GM23248 (cell line): ENCODE results near the gene SEC22A. TPM values are rescaled to one million over a fixed set of nuclear protein-coding genes. Genes with fewer than 3 reads are reported as not detected.
A peak's percentile ranks its signal among the peaks of the same experiment; 100 is the strongest.

Source experiments
- DNase-seq: peaks from one replicate; pipeline ENCODE4 v3.0.0-alpha.2; 2015
- H2AFZ ChIP-seq: fragments of 200-600 bp; sonication (generic); 2 replicates; pipeline ENCODE4 v1.6.1; 2016; ENCODE audit warnings: antibody characterized with exemption
- H3F3A ChIP-seq: fragments of 200-600 bp; sonication (generic); 2 replicates; pipeline ENCODE4 v1.6.1; 2016; ENCODE audit warnings: mild to moderate bottlenecking, antibody characterized with exemption, mixed run types; ENCODE audit not compliant: insufficient read depth
- H3K27ac ChIP-seq: fragments of 200-600 bp; sonication (generic); 2 replicates; pipeline ENCODE4 v1.5.1; 2016; ENCODE audit warnings: mild to moderate bottlenecking
- H3K27me3 ChIP-seq: fragments of 200-600 bp; sonication (generic); replicated peaks from 2 replicates; pipeline ENCODE4 v1.6.1; 2016; ENCODE audit warnings: mild to moderate bottlenecking; ENCODE audit not compliant: insufficient read depth
- H3K36me3 ChIP-seq: fragments of 200-600 bp; sonication (generic); 2 replicates; pipeline ENCODE4 v1.6.1; 2016; ENCODE audit warnings: low read depth, mild to moderate bottlenecking
- H3K4me1 ChIP-seq: fragments of 200-600 bp; sonication (generic); 2 replicates; pipeline ENCODE4 v1.6.1; 2016; ENCODE audit warnings: mild to moderate bottlenecking; ENCODE audit not compliant: insufficient read depth
- H3K4me2 ChIP-seq: fragments of 200-600 bp; sonication (generic); one replicate; pipeline ENCODE4 v1.6.1; 2016; ENCODE audit warnings: mild to moderate bottlenecking; ENCODE audit not compliant: unreplicated experiment
- H3K4me3 ChIP-seq: fragments of 200-600 bp; sonication (generic); 2 replicates; pipeline ENCODE4 v1.5.1; 2016; ENCODE audit warnings: mild to moderate bottlenecking
- H3K79me2 ChIP-seq: fragments of 200-600 bp; sonication (generic); 2 replicates; pipeline ENCODE4 v1.6.1; 2016; ENCODE audit warnings: mild to moderate bottlenecking; ENCODE audit not compliant: insufficient read depth
- H3K9ac ChIP-seq: fragments of 200-600 bp; sonication (generic); 2 replicates; pipeline ENCODE4 v1.6.1; 2016; ENCODE audit warnings: mild to moderate bottlenecking
- H3K9me2 ChIP-seq: fragments of 200-600 bp; sonication (generic); 2 replicates; pipeline ENCODE4 v1.6.1; 2016; ENCODE audit warnings: mixed run types, mild to moderate bottlenecking, moderate library complexity; ENCODE audit not compliant: insufficient read depth
- H3K9me3 ChIP-seq: fragments of 200-600 bp; sonication (generic); one replicate; pipeline ENCODE4 v1.6.1; 2017; ENCODE audit warnings: low read depth
- H4K20me1 ChIP-seq: fragments of 200-600 bp; sonication (generic); 2 replicates; pipeline ENCODE4 v1.6.0; 2016; ENCODE audit not compliant: insufficient read depth
- EZH2 ChIP-seq: fragments of 200-600 bp; sonication (generic); IDR thresholded peaks from 2 replicates; pipeline ENCODE4 v1.6.1; 2018; ENCODE audit warnings: antibody characterized with exemption, mild to moderate bottlenecking; ENCODE audit not compliant: insufficient read depth, poor library complexity, severe bottlenecking
- EZH2phosphoT487 ChIP-seq: fragments of 200-600 bp; sonication (generic); IDR thresholded peaks from 2 replicates; pipeline ENCODE4 v1.6.1; 2018; ENCODE audit warnings: antibody characterized with exemption, moderate library complexity, mild to moderate bottlenecking, low read depth; ENCODE audit not compliant: insufficient read depth
- WGBS, 2 experiments: methylation state at CpG; one replicate each; pipeline ENCODE4 v1.1.6; 2015 to 2017; ENCODE audit warnings: low lambda C conversion rate in 2 of 2, low coverage in 1 of 2; ENCODE audit errors: missing lambda C conversion rate in 2 of 2; 5-methylcytosine and 5-hydroxymethylcytosine counted together
- in situ Hi-C: fragments of 300-500 bp; cut with MboI; formaldehyde crosslinking; loops from 2 replicates; pipeline ENCODE4 v1.15.0; 2020
- polyA plus RNA-seq: library from polyadenylated mRNA; unstranded; fragments of >200 nt; fragmentation: Nextera tagmentation; extraction: Ambion mirVana; gene quantifications from 2 replicates; pipeline ENCODE4 v1.2.1, GENCODE V29; 2016
- total RNA-seq: library from RNA; depleted of rRNA; stranded (reverse); fragments of >200 nt; shearing (Covaris generic); gene quantifications from 2 replicates; pipeline ENCODE4 v1.2.3, GENCODE V29; 2014; rRNA removed

Gene SEC22A, protein sequence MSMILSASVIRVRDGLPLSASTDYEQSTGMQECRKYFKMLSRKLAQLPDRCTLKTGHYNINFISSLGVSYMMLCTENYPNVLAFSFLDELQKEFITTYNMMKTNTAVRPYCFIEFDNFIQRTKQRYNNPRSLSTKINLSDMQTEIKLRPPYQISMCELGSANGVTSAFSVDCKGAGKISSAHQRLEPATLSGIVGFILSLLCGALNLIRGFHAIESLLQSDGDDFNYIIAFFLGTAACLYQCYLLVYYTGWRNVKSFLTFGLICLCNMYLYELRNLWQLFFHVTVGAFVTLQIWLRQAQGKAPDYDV
- total RNA-seq = 44.5 and 47.3 TPM in 2 replicates
- 35.1 and 35.2 TPM in 2 replicates for polyA plus RNA-seq

DNA sequence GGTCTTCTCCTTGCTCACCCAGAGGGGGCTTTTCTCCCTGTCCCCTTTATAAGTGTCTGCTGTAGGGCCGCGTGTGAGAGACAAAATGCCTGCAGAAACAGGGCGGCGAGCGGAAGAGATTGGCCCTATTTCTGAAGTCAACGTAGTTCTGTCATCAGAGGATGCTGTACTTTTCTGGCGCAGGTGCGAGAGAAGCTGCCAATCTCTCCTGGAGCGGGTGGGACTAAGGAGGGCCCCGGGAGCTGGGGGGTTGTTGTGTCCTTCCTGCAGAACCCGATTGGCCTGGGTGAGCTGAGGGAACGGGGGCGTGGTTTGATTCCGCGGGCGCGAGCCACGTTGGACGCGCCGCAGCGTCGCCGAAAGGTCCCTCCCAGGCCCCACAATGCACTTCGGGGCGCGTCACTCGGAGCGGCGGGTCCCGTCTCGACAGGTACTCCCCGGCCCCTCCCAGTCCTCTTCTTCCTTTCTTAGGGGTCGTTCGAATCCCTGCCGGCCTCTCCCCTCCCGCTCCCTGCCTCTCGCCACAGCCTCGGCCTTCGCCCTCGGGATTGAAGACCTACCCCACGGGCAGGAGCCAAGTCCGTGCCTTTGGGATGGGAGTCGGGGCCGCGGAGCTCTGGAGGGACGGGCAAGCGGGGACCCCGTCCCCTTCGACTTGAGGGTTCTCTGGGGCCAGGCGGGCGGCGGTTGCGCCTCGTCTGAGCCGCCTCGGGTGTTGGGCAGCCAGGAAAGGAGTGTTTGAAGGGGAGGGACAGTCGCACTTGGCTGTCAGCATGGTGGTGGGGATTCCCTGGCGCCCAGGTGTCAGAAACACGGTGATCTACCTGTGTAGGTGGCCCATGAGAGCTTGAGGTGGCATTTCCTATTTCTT lies at the start of gene SEC22A:
Gene SEC22A, plus strand, starts transcription at position 387 of the 871 bp plus-strand sequence. CDS start 7,275 bp downstream, outside the sequence.
- Histone ChIP-seq H3K27me3 (no peaks in the 10 kb centered on the region), H3K9me3 (no peaks in the 10 kb centered on the region), H3K27ac (peak within 1 kb of the TSS; percentile 44), H4K20me1 (no peaks in the 10 kb centered on the region), H3K4me2 (peak within 1 kb of the TSS; percentile 99), H3K79me2 (peaks cover 49% of the 10 kb centered on the region), H3K4me1 (no peaks in the 10 kb centered on the region), H3K9ac (peak within 1 kb of the TSS; percentile 92), H3K36me3 (no peaks in the 10 kb centered on the region), H2AFZ (peak within 1 kb of the TSS; percentile 97), H3K9me2 (no peaks in the 10 kb centered on the region), H3F3A (no peaks in the 10 kb centered on the region), H3K4me3 (peak within 1 kb of the TSS; percentile 86)
- WGBS, 2 experiments = 0 to 1% methylated on average over 54 to 59 of the region's 60 CpGs
- TF ChIP-seq EZH2phosphoT487 (no peak), EZH2 (no peak)
- in situ Hi-C loops = no loop called here
- DNase-seq = peak; percentile 98

DNA sequence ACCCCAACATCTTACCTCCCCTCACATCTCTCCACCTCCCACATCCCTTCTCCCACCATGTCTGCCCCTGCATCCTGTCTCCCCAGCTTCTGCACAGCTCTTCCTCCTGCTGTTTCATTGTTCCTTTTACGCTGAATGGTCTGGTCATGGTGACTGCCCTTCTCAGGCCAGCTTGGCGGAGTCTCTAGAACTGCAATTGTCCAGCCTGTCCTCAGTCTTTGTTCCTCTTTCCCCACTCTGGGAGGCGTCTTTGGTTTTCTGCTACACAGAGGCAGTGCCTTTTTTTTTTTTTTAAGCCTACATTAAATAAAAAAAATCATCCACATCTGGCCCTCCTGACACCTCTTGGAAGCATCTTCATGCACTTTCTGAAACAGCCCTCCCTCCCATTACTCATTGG lies 49.1 kb upstream of the SEC22A start:
- no peak overlapping the region for H2AFZ ChIP-seq
- H3K9ac ChIP-seq = no peak overlapping the region
- no peak overlapping the region for H3K27ac ChIP-seq
- no peaks in the 10 kb centered on the region for H3K27me3 ChIP-seq
- H3F3A ChIP-seq = no peaks in the 10 kb centered on the region
- in situ Hi-C loops = no loop called here
- TF ChIP-seq EZH2phosphoT487 (no peak), EZH2 (no peak)
- H3K36me3 ChIP-seq = 0 out of 2 replicates have a peak, but pooled peaks cover 14% of the 10 kb centered on the region
- H3K4me3 ChIP-seq = no peak overlapping the region
- H3K4me2 ChIP-seq = no peak overlapping the region
- no peaks in the 10 kb centered on the region for H4K20me1 ChIP-seq
- DNase-seq = no peak
- no peaks in the 10 kb centered on the region for H3K9me3 ChIP-seq
- no peaks in the 10 kb centered on the region for H3K79me2 ChIP-seq
- 99 to 100% methylated on average over 3 of the region's 3 CpGs for WGBS, 2 experiments
- H3K9me2 ChIP-seq = no peaks in the 10 kb centered on the region
- H3K4me1 ChIP-seq = no peaks in the 10 kb centered on the region

DNA sequence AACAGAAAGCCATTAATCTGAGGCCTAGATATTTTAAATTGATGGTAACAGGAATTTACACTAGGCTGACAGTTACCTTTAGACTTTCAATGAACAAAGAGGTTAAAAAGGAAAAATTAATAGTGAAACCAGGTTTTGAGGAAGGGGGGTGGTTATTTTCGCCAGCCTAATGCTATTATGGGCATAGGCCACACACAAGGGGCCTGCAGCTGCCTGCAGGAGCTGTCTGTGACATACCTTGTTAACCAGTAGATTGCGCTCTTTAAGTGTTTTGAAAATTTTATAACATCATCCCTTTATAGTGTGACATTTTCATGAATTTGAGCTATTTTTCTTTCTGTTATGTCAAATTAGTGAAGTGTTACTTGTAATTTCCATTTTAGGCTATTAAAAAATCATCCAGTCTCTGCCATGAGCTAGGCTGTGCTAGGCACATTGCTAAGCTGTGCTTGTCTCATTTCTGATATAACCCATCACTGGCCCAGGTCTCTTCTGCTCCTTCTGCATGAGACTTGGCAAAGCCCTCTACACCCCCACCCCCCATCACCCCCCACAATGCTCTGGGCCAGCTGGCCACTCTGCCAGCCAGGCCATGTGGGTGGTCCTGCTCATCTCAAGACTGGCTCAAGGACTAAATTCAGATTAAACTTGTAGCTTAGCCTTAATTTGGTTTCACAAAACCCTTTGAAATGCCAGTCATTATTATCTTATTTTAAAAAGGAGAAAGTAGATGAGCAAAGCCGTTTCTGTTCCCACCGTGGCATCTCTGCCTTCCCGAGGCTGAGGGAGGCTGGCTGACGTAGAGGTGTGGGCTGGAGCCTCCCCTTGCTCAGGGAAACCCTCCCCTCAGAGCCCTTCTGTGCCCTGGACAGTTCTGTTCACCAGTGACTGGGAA lies 48.4 kb upstream of the SEC22A start:
- no peak for TF ChIP-seq EZH2phosphoT487
- TF ChIP-seq EZH2 = no peak
- H3K27ac ChIP-seq = no peak overlapping the region
- H2AFZ ChIP-seq = no peak overlapping the region
- H3K36me3 ChIP-seq = 0 out of 2 replicates have a peak, but pooled peaks cover 14% of the 10 kb centered on the region
- no peak overlapping the region for H3K4me2 ChIP-seq
- no peak overlapping the region for H3K9ac ChIP-seq
- no peaks in the 10 kb centered on the region for H3K27me3 ChIP-seq
- 85 to 88% methylated on average over 6 of the region's 6 CpGs for WGBS, 2 experiments
- H3K9me3 ChIP-seq = no peaks in the 10 kb centered on the region
- no peaks in the 10 kb centered on the region for H3K9me2 ChIP-seq
- no peak for DNase-seq
- no peaks in the 10 kb centered on the region for H3K79me2 ChIP-seq
- H3K4me3 ChIP-seq = no peak overlapping the region
- H4K20me1 ChIP-seq = no peaks in the 10 kb centered on the region
- H3F3A ChIP-seq = no peaks in the 10 kb centered on the region
- no peaks in the 10 kb centered on the region for H3K4me1 ChIP-seq
- in situ Hi-C loops = no loop called here
